Measurements from ENCODE around the gene FGGY.

FGGY gene

DNA sequence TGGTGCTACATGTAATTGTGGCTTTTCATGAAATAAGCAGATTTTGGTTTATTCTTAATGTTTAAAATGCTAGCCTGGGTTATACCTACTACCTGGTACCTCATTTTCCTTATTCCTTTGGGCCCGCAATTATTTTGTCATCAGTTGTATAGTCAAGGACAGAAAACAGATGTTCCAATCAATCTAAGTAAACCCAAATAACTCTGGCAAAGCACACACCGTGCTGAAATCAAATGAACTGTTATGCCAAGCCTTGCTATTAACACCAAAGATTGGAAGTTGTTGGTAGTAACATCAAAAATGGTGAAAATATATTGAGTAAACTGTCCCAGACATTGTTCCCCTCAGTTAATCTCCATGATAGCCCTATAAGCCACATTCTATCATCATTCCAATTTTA lies 248.9 kb downstream of the FGGY start:
- no peak for DNase-seq (ENCODE audit: low read depth)
- TF ChIP-seq, protein P1, sequence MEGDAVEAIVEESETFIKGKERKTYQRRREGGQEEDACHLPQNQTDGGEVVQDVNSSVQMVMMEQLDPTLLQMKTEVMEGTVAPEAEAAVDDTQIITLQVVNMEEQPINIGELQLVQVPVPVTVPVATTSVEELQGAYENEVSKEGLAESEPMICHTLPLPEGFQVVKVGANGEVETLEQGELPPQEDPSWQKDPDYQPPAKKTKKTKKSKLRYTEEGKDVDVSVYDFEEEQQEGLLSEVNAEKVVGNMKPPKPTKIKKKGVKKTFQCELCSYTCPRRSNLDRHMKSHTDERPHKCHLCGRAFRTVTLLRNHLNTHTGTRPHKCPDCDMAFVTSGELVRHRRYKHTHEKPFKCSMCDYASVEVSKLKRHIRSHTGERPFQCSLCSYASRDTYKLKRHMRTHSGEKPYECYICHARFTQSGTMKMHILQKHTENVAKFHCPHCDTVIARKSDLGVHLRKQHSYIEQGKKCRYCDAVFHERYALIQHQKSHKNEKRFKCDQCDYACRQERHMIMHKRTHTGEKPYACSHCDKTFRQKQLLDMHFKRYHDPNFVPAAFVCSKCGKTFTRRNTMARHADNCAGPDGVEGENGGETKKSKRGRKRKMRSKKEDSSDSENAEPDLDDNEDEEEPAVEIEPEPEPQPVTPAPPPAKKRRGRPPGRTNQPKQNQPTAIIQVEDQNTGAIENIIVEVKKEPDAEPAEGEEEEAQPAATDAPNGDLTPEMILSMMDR (IDR thresholded peaks at IDR 0.05; ENCODE audit: low read length, missing control alignments): no peak
- no peak overlapping the region for H3K4me3 ChIP-seq (replicated peaks; ENCODE audit: low read depth, low read length)

DNA sequence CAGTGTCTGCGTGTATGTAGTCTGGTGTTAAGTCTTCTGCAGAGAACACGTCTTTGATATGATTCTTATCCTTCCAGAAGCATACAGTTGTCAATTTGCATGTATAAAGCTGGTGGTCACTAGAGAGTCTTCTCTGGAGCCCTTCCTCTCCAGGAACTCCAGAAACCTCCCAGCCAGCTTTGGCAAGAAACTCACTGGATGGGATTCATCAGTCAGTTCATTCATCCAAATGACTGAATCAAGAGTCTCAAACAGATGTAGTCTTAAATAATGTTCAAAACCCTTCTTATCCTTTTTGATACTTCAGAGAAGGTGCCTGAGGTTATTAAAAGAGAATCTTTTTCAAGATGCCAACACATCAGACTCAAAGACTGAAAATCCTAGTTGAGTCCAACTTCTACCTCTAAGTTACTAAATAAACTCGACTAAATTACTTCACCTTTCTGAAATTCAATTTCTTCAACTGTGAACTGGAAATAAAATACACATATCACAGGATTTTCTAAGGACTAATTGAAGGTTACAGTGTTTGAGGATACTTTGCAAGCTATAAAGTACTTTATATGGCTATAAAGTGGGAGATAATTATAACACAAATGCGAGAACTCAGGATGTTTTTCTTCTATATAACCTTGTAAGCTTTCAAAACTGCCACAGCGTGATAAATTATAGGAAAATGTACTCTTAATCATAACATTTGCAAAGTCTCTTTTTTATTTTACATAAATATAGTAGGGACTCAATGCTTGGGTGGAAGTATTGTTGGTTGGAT lies 252.4 kb downstream of the FGGY start:
- no peak overlapping the region for H3K4me3 ChIP-seq (replicated peaks; ENCODE audit: low read depth, low read length)
- DNase-seq (ENCODE audit: low read depth): no peak
- TF ChIP-seq, protein P1 (IDR thresholded peaks at IDR 0.05; ENCODE audit: low read length, missing control alignments): no peak

DNA sequence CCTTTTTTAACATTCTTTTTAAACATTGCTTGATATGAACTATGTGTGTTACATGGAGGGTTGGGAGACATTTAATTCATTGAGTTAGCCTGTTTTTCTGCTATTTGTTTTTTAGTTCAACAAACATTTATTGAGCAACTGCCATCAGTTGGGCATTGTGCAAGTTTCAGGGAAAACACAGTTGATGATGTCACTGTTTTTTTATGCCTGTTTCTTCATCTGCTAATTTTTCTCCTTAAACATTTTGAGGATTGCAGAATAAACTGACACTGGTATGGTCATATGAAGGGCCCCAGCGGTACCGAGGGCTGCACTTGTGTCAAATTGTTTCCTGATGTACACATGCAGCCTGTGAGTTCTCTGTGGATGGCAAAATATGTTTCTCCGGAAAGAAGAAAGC lies 253.0 kb downstream of the FGGY start:
- DNase-seq (ENCODE audit: low read depth): peak; percentile 92
- H3K4me3 ChIP-seq (replicated peaks; ENCODE audit: low read depth, low read length): no peak overlapping the region
- TF ChIP-seq, protein P1 (IDR thresholded peaks at IDR 0.05; ENCODE audit: low read length, missing control alignments): no peak

DNA sequence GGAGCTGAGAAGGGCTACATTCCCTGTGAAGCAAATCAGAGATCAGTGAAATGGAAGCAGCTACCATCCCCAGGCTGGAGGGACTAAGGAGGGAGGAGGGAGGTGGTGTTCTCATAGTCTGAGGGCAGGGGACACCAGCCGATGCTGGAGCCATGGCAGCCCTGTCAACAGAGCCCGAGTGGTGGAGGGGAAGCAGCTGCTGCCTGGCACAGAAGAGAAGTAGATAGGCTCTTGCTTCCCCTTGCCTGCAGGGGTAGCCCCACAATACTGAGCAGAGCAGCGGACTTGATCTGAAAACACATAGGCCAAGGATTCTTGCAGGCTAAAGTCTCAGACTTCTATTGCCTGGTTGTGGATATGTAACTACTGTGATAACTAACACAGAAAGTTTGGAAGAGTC lies 255.1 kb downstream of the FGGY start:
- no peak overlapping the region for H3K4me3 ChIP-seq (replicated peaks; ENCODE audit: low read depth, low read length)
- TF ChIP-seq, protein P1 (IDR thresholded peaks at IDR 0.05; ENCODE audit: low read length, missing control alignments): no peak
- DNase-seq (ENCODE audit: low read depth): no peak

DNA sequence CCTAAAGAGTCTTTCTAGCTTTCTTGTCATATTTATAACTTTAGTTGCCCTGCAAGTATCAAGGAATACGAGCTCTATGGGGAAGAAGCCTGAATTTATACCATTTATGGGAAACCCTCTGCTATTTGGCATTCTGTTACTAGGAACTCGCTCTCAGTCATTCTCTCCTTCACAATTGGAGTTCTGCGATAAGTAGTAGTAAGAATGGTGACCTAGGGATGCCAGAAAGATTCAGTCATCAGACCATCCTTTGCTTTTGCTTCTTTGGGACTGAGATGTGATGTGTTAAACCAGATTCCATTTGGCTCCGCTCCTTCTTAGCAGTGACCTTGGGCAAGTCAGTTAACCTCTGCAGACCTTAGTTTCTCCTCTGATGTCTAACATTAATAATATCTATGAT lies 256.5 kb downstream of the FGGY start:
- TF ChIP-seq, protein P1 (IDR thresholded peaks at IDR 0.05; ENCODE audit: low read length, missing control alignments): no peak
- H3K4me3 ChIP-seq (replicated peaks; ENCODE audit: low read depth, low read length): no peak overlapping the region
- no peak for DNase-seq (ENCODE audit: low read depth)

DNA sequence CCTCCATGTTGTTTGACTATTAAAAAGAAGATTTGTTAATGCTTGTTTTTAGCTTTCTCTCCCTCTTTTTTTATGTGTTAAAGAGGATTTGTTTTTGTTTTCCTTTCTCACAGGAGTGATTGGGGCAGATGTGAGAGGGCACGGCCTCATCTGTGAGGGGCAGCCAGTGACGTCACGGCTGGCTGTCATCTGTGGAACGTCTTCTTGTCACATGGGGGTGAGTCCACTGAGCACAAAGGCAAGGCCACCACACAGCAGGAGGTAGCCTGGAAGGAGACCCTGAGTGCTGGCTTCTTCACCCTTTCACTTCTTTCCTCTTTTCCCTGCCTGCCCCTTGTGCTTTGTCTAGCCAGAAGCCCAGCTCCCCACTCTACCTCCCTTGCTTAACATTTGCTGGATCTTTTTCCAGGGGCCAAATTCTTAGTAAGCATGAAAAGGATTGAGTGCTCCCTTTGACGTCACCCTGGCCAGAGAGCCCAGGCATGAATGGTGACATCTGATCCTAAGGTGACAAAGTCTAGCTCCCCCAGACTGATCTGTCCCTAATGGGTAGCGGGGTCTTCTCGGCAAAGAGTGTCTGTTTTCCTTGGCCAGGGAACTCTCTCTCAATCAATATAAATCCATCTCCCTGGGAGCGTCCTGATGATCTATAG lies 257.2 kb downstream of the FGGY start:
- no peak overlapping the region for H3K4me3 ChIP-seq (replicated peaks; ENCODE audit: low read depth, low read length)
- TF ChIP-seq, protein P1 (IDR thresholded peaks at IDR 0.05; ENCODE audit: low read length, missing control alignments): no peak
- no peak for DNase-seq (ENCODE audit: low read depth)
